ENCODE measurements around the gene GPR25.

GRCh38 chr1:200850554-200850953, 22.2 kb upstream of the GPR25 start:
- no peak for TF ChIP-seq POLR2A (IDR thresholded peaks at IDR 0.05; ENCODE audit: extremely low read depth, insufficient read length)
- TF ChIP-seq CTCF (IDR thresholded peaks at IDR 0.05; ENCODE audit: low read depth, low read length): no peak
- TF ChIP-seq MAX (IDR thresholded peaks at IDR 0.05; ENCODE audit: low read depth, low read length): no peak

Measured in NB4 (cell line).